T-helper 1 cell (primary cell): Measurements from ENCODE around the gene CYB5R2.

ENCODE experiments used
- DNase-seq, 5 donors: peaks; one replicate each; pipeline ENCODE4 v3.0.0-alpha.2; 2012 to 2020

CYB5R2 gene

GRCh38 chr11:7636350-7636749, 37.0 kb downstream of the CYB5R2 start:
- no peak for DNase-seq

DNA sequence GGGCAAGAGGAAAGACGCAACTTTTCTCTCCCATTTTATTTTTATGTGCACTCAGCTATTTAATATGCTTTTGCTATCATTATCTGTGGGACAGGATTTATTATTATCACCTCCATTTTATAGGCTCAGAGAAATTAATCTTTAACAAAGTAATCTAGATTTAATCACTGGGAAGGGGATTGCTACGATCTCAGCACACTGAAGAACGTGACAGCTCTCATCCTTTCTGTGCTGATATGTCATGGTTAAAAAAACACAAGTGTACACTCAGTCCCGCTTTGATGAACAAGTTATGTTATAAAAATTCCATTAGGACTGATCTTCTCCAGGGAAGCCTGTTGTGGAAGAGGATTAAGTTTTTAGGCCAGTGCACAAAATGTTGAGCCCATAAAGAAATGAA, 37.6 kb downstream of the CYB5R2 start:
- no peak for DNase-seq

- DNase-seq = no peak
These were observed 38.2 kb downstream of the CYB5R2 start for GRCh38 chr11:7635137-7635536.

DNA sequence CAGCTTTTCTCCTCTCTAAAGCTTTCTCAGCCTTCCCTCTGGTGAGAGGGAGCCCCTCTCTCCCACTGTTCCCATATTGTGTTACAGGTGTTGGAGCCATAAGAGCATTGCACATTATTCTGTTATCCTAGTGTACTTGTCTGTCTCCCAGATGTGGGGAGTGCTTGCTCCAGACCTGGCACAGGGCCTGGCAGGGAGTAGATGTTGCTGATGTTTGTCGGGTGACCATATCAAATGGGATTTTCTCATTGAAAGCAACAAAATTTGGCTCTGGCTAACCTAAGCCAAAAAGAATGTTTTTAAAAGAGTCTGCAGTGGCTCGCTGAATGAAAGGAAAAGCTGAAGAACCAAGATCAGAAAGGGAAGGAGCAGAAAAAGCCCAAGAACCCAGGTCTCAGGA, 41.1 kb downstream of the CYB5R2 start:
- DNase-seq = no peak

DNA sequence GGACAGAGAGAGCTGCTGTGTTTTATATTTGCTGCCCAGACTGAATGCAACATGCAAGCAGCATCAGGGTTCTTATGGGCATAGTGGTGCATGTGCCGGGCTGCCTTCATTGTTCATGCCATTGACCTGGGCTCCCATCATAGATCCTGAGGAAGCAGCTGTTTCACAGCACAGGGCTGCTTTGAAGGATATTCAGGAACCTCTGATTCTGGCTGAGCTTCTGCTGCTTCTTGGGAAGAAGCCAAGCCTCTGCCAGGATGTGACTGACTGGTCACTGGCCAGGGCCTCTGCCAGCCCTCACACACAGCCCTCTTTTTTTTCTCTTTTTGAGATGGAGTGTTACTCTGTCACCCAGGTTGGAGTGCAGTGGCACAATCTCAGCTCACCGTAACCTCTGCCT, 43.3 kb downstream of the CYB5R2 start:
- DNase-seq = no peak

DNA sequence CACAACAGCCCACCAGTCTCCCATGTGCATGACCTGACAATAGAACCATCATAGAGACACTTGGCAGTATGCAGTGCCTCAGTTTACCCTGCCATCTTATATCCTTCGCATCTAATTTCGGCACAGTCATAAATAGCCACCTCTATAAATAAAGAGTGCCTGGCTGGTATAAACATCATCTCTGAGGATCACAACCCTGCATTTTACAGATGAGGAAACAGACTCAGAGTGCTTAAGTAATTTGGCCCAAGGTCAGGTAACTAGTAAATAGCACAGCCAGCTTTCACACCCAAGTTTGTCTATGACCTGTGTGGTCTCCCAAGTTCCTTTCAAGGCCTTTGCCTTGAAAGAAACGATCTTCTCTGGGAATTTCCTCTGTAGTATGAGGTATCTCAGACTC, 44.6 kb downstream of the CYB5R2 start:
- DNase-seq = no peak

DNA sequence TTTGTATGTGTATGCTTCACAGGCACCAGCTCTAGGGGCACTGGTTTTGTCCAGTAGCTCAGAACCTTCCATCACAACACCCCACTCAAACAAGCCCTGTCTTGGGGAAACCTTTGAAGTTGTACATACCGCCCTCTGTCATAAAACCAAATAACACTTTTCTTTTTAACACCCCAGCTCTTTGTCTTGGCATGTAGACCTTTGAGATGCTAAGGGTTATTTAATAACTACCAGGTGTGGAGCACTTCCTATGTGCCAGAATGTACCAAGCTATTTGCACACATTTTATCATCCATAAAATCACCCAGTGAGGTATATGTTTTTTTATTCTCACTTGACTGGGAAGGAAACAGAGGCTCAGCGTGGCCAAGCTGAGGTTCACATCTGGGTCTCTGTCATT, 50.6 kb downstream of the CYB5R2 start:
- DNase-seq = no peak

DNA sequence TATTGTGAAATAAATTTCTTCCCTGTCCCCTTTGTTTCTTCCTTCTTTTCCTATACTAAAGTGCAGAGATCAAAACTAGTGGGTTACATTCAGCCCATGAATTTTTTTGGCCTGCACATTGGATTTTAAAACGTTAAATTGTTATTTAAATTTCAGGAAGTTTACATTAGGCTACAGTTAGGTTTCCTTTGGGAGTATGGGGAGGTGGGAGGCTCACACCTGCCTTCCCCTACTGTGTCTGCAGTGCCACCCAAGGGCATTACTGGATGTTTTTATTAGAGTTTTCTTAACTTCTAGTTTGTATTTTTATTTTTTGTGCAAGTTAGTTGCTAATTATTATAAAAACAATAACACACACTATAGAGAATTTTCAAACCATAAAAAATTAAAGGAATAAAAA, 51.7 kb downstream of the CYB5R2 start:
- DNase-seq = no peak

GRCh38 chr11:7621090-7621489, 52.2 kb downstream of the CYB5R2 start:
- DNase-seq = no peak

GRCh38 chr11:7619322-7619721, 54.0 kb downstream of the CYB5R2 start:
- DNase-seq = no peak

DNA sequence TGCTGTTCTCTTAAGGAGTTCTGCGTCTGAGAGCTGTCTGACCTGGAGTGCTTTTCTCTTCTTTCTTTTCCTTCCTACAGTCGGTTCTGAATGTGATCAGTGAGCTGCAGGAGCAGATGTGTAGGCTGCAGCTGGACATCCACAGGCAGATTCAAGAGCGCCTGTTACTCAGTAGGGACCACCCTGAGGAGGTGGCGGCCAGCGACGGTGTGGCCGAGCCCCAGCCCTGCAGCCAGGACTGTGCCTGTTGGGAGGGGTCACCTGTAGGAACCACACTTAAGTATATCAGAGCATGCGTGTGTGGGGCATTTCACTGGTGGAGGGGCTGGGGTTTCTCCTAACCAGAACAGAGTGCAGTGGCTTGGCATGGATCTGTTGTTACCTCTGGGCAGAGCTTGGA, 56.3 kb downstream of the CYB5R2 start:
- no peak for DNase-seq
